HepG2 (cell line): Measurements from ENCODE around the gene CCDC83.

ENCODE experiments used
- ESRRA ChIP-seq: sonication (generic); formaldehyde crosslinking; IDR thresholded peaks from 2 replicates; pipeline ENCODE4 v1.5.1; 2020; ENCODE audit warnings: mild to moderate bottlenecking, low read depth, missing genetic modification reagents
- NPAS2 ChIP-seq: sonication (generic); formaldehyde crosslinking; IDR thresholded peaks from 2 replicates; pipeline ENCODE4 v1.8.0; 2022; ENCODE audit warnings: mild to moderate bottlenecking, missing genetic modification reagents, borderline replicate concordance
- POLR2AphosphoS5 ChIP-seq: IDR thresholded peaks from 2 replicates; pipeline ENCODE4 v1.6.1; 2012; ENCODE audit warnings: low read depth, low read length
- ZNF225 ChIP-seq: sonication (generic); formaldehyde crosslinking; IDR thresholded peaks from 2 replicates; pipeline ENCODE4 v1.4.0; 2020; ENCODE audit warnings: mild to moderate bottlenecking, missing genetic modification reagents
- TF ChIP-seq, protein P1 (sequence below): fragments of 450-650 bp; IDR thresholded peaks from 2 replicates; pipeline ENCODE4 v1.6.1; 2017; ENCODE audit warnings: mild to moderate bottlenecking
- TF ChIP-seq, protein P2 (sequence below): sonication (generic); formaldehyde crosslinking; IDR thresholded peaks from 2 replicates; pipeline ENCODE4 v1.5.1; 2020; ENCODE audit warnings: mild to moderate bottlenecking, missing genetic modification reagents, moderate library complexity
- TF ChIP-seq, protein P3 (sequence below): sonication (generic); formaldehyde crosslinking; IDR thresholded peaks from 2 replicates; pipeline ENCODE4 v1.5.0; 2020; ENCODE audit warnings: mild to moderate bottlenecking, missing genetic modification reagents, moderate library complexity

DNA sequence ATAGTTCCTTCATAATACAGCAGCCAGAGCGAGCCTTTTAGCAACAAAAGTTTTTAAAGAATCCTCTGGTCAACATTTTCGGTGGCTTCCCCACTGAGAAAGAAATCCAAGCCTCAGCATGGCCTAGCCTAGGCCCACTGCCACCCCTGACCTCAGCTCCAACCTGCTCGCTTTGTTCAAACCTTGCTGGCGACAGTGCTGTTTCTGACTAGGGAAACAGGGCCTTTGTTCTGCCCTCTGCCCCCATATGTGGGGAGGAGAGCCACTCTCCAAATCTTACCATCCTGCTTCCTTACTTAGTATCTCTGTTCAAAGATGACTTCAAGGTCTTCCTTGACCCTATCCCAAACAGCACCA is 95.8 kb downstream of the CCDC83 start:
- TF ChIP-seq, protein P1, sequence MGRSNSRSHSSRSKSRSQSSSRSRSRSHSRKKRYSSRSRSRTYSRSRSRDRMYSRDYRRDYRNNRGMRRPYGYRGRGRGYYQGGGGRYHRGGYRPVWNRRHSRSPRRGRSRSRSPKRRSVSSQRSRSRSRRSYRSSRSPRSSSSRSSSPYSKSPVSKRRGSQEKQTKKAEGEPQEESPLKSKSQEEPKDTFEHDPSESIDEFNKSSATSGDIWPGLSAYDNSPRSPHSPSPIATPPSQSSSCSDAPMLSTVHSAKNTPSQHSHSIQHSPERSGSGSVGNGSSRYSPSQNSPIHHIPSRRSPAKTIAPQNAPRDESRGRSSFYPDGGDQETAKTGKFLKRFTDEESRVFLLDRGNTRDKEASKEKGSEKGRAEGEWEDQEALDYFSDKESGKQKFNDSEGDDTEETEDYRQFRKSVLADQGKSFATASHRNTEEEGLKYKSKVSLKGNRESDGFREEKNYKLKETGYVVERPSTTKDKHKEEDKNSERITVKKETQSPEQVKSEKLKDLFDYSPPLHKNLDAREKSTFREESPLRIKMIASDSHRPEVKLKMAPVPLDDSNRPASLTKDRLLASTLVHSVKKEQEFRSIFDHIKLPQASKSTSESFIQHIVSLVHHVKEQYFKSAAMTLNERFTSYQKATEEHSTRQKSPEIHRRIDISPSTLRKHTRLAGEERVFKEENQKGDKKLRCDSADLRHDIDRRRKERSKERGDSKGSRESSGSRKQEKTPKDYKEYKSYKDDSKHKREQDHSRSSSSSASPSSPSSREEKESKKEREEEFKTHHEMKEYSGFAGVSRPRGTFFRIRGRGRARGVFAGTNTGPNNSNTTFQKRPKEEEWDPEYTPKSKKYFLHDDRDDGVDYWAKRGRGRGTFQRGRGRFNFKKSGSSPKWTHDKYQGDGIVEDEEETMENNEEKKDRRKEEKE: no peak
- no peak for TF ChIP-seq NPAS2 (CRISPR knock-in tag)
- no peak for TF ChIP-seq ZNF225 (CRISPR knock-in tag)
- TF ChIP-seq POLR2AphosphoS5: no peak
- TF ChIP-seq, protein P2, sequence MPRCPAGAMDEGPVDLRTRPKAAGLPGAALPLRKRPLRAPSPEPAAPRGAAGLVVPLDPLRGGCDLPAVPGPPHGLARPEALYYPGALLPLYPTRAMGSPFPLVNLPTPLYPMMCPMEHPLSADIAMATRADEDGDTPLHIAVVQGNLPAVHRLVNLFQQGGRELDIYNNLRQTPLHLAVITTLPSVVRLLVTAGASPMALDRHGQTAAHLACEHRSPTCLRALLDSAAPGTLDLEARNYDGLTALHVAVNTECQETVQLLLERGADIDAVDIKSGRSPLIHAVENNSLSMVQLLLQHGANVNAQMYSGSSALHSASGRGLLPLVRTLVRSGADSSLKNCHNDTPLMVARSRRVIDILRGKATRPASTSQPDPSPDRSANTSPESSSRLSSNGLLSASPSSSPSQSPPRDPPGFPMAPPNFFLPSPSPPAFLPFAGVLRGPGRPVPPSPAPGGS (CRISPR knock-in tag): no peak
- TF ChIP-seq ESRRA (CRISPR knock-in tag): no peak
- TF ChIP-seq, protein P3, sequence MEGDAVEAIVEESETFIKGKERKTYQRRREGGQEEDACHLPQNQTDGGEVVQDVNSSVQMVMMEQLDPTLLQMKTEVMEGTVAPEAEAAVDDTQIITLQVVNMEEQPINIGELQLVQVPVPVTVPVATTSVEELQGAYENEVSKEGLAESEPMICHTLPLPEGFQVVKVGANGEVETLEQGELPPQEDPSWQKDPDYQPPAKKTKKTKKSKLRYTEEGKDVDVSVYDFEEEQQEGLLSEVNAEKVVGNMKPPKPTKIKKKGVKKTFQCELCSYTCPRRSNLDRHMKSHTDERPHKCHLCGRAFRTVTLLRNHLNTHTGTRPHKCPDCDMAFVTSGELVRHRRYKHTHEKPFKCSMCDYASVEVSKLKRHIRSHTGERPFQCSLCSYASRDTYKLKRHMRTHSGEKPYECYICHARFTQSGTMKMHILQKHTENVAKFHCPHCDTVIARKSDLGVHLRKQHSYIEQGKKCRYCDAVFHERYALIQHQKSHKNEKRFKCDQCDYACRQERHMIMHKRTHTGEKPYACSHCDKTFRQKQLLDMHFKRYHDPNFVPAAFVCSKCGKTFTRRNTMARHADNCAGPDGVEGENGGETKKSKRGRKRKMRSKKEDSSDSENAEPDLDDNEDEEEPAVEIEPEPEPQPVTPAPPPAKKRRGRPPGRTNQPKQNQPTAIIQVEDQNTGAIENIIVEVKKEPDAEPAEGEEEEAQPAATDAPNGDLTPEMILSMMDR (CRISPR knock-in tag): no peak
